Skin epidermis (tissue), 12 donors: ENCODE results near the gene CEP85L.
A peak's percentile ranks its signal among the peaks of the same experiment; 100 is the strongest.

Source experiments
- H3K27ac ChIP-seq, 21 experiments: fragments of 200-600 bp; sonication (generic) in 11 of 21; one replicate each; pipeline ENCODE4 v1.5.0; 2020; ENCODE audit warnings: mild to moderate bottlenecking in 3 of 21, inconsistent platforms in 2 of 21, moderate library complexity in 2 of 21
- H3K4me3 ChIP-seq, 7 experiments: fragments of 200-600 bp; sonication (generic) in 2 of 7; one replicate each; pipeline ENCODE4 v1.5.0; 2020; ENCODE audit warnings: inconsistent platforms in 2 of 7, mild to moderate bottlenecking in 2 of 7, moderate library complexity in 1 of 7

The CEP85L gene

DNA sequence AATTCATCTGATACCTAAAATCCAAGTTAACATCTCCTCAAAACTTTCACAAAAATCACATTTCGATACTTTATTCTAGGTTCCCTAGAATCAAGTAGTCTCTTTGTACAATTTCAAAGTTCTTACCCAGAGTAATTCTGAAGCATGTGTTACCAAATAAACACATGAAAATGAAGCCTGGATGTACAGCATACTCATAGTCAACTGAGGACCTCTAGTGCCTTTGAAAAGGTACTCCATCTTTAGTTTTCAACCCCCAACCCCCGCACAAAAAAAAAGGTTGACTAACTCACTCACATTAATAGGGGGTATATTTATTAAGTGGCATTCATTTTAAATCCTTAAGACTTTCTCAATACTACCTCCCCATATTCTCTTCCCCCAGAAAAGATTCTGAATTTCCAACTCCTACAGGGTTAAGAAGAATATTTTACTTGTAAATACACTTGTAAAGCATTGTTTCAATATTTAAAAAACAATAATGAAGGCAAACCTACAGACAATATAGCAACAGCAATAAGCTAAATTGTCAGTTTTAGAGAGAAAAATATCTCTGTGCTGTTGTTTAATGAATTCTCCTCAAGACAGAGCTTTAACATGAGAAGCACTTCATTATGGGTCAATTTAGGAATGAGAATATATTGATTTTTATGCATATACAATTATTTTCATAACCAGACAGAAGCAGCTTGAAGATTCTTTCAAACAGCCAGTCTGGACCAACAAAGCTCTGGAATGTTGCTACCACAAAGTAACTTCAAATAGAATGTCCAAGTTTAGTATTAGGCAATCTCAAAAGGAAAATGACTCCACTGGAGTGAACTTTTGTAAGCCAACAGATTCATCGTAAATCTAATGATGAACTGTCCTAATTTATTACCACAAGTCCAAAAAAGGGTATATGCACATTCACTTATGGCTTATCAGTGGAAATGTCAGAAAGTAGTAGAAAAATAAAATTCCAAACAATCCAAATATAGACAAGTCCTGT, 100.0 kb downstream of the CEP85L start:
- Histone ChIP-seq H3K27ac (peak overlapping the region in 1 of 21 experiments; percentile 13), H3K4me3 (no peak overlapping the region)

DNA sequence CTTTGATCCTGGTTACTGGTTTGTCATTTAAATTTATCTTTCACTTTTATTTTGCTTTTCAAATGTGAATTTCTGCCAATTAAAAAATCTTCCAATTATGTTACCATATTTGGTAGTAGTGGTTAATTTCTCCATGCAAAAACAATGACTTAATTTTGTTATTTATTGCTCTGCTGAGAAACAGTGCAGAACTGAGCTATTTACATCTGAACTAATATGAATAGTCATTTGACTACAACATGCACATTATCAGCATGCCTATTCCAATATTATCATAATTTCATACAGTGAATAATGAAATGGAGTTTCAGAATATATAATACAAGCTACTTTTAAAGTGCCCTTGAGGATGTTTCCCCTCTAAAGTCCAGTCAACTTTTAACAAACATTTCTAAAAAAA, 102.8 kb downstream of the CEP85L start:
- Histone ChIP-seq H3K4me3 (no peak overlapping the region), H3K27ac (no peak overlapping the region)

DNA sequence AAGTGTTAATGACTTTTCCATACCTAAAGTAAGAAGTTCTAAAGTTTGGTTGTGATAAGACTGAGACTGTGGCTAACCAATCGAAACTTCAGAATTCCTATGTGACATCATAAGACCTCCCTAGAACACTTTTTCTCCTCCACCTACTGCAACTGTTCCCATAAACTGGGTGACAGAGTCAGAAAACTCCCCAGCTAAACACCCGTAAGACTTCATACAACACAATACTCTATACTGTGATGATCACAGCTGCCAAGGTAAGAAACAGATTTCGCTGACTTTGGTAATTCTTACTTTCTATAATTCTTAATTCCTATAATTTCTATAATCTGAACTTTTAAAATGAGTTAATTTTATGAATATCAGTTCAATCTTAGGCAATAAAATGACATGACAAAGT, 103.3 kb downstream of the CEP85L start, which contains the start of gene PLN:
TSS of gene PLN (plus strand) at position 161 of the 400 bp plus-strand sequence. CDS start 10,626 bp downstream, outside the sequence.
- H3K27ac ChIP-seq = no peak within 1 kb of the TSS
- no peak within 1 kb of the TSS for H3K4me3 ChIP-seq

DNA sequence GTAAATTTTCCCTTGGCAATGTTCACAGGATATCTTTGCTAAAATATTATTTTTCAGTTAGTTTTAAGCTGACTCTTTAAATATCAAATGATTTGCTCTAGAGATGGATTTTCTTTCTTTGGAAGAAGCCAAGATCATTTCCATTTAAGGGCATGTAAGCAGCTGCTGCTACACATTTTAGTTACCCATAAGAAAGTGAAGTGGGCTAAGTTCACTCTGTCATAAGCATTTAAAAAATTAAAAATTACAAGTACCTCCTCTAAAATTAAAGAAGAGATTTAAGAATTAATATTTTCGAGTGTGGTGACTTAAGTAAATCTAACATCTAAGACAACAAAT, 104.5 kb downstream of the CEP85L start:
- Histone ChIP-seq H3K27ac (no peak overlapping the region), H3K4me3 (no peak overlapping the region)

DNA sequence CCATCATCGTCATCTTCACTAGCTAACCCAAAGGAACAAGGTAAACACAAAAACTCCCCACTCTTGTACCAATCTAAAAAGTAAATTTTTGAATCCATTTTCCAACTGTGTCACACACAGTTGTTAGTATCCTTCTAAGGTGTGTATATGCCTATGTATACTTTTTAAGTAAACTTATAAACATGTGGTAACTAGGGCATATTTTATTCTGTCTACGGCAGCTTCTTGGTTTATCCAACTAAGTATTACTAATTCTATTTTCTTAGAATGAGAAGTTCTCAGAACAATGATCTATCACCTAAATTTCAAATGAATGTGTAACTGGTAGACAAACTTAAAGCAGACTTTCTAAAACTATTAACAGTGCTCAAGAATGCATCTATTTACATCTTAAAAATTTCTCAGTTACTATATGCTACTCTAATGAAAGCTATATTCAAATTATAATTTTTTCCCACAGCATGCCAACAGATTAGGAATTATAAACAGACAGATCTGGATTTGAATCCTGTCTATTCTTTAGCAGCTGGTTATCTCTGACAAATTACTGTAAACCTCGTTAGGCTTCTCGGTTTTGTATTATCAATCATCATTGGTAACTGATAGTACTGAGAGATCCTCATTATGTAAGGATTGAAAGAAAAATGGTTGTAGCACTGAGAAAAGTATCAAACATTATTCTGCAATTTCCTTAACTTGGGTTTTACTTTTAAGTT, 105.1 kb downstream of the CEP85L start:
- Histone ChIP-seq H3K4me3 (no peak overlapping the region), H3K27ac (no peak overlapping the region)

DNA sequence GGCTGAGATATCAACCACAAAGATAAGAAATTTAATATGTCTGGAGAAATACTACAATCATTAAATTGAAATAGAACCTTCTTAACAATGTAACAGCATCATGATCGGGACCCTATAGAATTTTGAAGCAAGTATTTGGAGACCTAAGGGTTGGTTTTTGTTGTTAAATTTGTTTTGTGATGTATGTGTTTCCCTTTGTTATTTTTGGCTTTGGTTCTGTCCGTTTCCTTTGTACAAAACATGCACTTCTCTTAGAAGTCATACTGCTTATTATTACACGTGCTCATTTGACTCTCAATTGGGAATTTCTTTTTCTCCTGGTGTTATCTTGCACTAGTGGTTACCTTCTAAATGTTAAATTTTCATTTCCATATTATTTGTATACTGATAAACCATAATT, 107.3 kb downstream of the CEP85L start:
- Histone ChIP-seq H3K27ac (no peak overlapping the region), H3K4me3 (no peak overlapping the region)

DNA sequence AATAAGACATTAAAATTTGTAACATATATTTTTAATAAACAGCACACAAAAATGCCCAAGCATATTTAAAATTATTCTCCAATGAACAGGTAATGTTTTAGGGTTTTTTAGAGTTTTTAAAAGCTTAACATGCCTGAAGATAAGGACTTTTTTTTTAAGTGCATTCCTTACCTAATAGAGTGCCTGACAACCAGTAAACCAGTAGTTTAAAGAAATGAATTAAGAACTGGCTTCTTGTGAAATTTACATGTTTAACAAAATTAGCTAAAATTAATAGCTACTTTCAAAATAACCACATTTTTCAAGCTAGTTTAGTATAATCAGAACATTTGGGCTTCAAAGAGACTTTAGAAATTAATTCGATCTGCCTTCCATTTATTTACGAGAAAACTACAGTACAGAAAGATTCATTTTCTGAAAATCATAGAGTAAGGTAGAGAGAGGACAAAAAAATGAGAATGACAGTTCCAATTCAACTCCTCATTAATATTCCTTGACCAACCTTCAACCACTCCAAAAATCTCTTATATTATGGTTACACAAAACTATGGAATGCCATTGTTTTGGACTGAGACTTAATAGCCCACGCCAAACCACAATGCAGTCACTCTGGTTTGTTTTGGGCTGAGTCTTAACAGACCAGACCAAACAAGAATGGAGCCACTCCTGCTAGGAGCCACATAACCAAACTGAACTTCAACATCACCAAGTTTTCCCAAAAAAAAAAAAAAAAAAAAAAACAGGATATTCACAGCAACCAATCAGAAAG, 109.0 kb downstream of the CEP85L start:
- Histone ChIP-seq H3K27ac (no peak overlapping the region), H3K4me3 (no peak overlapping the region)

DNA sequence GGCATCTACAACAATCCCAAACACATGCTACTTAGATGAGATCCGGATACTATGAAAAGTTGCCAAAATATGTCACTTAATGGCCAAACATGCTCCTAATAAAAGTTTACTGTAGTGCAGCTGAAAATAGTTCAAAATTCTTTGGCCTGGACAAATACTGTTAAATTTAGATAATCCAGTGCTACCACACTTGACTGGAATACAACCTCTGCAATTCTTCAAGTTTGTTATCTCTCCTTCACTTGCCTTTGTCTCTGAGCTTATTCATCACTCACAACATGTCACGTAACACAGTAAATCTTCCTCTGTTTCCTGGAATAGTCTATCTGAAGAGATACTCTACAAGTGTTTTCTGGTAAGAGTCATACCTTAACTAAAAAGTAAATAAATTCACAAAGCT, 113.8 kb downstream of the CEP85L start:
- Histone ChIP-seq H3K4me3 (no peak overlapping the region), H3K27ac (no peak overlapping the region)

DNA sequence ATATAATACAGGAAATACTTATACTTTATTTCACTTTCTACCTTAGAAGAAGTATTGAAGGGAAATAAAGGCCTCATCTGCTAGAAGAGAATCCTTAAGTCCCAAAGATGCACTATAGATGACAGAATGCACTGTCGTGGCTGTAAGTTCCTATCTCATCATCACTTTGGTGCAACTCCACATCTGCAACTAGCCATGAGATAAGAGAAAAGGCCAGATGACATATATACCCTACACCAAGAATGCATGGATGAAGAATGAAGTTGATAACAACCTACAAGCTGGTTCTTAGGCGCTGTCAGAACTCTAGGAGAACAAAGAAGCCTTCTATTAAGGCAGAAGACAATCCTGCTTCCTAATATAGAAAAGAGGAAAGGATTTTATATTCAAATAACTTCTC, 114.9 kb downstream of the CEP85L start:
- H3K4me3 ChIP-seq = no peak overlapping the region

DNA sequence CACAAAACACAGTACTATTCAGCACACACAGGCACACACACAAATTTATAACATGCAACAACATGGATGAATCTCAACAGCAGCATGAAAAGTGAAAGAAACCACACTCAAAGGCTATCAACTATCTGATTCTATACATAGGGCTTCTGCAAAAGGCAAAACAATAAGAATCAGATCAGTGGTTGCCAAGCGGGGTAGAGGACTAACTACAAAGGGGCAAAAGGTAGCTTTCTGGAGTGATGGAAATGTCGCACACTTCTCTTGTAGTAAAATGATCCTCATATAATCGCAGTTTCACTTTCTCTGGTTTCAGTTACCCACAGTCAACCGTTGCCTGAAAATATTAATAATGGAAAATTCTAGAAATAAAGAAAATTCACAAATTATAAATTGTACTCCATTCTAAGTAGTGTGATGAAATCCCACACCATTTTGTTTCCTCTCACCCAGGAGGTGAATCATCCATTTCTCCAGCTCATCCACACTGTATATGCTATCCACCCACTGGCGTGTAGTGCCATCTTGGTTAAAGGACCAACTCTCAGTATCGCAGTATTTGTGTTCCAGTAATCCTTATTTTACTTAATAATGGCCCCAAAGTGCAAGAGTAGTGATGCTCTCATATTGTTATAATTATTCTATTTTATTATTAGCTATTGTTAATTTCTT, 116.1 kb downstream of the CEP85L start:
- H3K27ac ChIP-seq = no peak overlapping the region

More for the DNA sequence above, 114.9 kb downstream of the CEP85L start:
- H3K27ac ChIP-seq = no peak overlapping the region

DNA sequence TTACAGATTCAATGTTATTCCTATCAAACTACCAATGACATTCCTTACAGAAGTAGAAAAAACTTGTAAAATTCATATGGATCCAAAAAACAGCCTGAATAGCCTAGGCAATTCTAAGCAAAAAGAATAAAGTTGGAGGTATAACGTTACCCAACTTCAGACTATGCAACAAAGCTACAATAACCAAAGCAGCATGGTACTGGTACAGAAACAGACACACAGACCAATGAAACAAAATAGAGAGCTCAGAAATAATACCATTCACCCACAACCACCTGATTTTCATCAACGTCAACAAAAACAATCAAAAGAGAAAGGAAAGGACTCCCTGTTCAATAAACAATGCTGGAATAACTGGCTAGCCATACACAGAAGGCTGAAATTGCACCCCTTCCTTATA, 120.4 kb downstream of the CEP85L start:
- no peak overlapping the region for H3K4me3 ChIP-seq
- no peak overlapping the region for H3K27ac ChIP-seq

More for the DNA sequence above, 116.1 kb downstream of the CEP85L start:
- no peak overlapping the region for H3K4me3 ChIP-seq

DNA sequence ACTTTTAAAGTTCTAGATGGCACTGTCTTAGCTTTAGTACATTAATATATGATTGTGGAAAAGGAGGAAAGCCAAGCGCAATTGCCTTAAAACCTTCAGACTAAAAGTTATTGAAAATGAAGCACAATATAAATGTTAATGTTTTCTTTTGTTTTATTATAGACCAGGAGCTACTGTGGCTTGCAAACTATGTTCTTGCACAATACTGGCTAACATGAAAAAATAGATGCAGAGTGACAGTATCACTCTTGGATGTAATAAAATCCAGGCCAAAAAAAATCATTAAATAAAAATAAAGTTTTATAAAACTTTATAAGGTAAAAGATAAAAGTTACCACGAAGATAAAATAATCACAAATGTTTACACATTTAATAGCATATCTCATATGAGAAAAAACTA, 121.6 kb downstream of the CEP85L start:
- Histone ChIP-seq H3K4me3 (no peak overlapping the region), H3K27ac (no peak overlapping the region)

DNA sequence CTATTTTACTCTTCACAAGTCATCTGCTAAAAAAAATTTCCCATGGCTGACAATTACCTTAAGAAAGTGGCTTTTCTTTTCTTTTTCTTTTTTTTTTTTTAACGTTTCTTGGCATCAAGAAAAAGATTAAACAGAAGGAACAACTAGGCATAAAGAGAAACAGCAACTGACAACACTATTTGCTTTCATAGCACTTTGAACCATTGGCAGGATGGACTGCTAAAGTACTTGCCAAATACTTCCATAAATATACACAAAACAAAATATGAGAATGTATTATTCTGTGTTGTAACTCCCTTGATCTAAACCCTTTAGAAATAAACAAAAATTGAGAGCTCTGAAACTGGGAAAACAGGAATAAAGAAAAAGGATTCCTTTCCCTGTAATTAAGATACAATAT, 123.3 kb downstream of the CEP85L start:
- Histone ChIP-seq H3K4me3 (no peak overlapping the region), H3K27ac (no peak overlapping the region)

DNA sequence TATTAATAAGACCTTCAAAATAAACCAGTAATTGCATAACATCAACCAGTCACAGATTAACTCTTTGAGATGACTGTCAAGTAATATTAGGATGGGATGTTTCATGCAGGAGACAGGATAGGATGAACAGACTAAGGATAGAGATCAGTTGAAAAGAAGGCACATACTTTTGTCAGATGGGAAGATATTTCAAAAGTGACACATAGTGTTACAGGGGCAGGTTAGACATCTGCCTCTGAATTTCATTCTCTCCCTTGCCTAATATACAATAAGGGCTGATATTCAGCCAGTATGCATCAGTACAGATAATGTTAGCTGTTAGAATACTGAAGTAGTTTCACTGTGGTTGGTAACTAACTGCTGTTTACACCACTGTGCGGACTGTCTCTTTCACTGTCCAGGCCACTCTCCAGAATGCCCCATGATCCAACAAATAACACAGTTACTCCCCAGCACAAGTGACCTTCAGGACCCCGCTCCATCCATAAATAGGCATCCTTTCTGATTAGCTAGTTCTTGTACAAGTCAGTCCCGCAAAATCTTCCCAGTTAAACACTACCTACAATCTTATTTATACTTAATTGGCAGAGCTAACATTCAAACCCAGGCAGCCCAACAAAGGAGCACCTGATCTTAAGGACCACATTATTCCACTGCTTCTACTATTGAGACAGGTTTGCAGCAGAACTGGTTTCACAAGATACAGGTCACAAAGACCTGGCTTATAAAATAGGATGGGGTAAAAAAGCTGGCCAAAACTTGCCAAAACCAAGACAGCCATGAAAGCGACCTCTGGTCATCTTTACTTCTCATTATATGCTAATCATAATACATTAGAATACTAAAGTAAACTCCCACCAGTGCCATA, 125.2 kb downstream of the CEP85L start:
- peak overlapping the region in 1 of 21 experiments; percentile 17 for H3K27ac ChIP-seq

DNA sequence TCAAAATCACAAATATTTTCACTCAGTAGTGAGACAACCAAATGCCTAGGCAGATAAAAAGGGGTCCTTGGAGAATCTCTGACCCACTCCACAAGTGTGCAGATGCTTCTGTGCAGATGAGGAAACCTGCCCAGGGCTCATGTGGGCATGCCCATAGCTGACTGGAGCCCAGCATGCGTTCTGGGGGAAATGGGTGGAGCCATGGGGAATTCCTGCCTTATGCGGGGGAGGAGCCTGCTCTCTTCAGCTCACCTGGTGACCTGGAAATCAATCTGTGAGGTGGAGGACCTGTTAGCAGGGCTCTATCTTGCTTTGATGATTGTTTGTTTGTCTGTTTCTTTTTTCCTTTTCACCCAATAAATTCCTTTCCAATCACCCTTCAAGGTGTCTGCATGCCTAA, 126.7 kb downstream of the CEP85L start:
- Histone ChIP-seq H3K4me3 (no peak overlapping the region), H3K27ac (no peak overlapping the region)

More for the DNA sequence above, 125.2 kb downstream of the CEP85L start:
- no peak overlapping the region for H3K4me3 ChIP-seq

DNA sequence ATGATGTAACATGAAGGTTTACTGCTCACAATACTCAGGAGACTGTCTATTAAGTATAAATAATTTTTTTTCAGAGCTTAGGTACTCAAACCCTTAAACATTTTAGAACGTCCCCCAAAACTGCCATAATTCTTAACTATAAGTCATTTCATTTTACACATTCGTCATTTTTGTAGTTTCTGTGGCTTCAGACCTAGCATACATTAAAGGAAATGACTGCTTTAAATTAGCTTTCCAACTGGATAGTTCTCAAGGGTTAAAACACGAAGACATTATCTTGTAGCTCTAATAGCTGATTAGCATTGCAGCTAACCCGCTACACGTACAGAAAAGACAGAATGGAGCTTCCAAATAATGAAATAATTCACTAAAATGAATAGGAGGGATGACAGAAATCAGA, 128.2 kb downstream of the CEP85L start:
- Histone ChIP-seq H3K4me3 (no peak overlapping the region), H3K27ac (no peak overlapping the region)

DNA sequence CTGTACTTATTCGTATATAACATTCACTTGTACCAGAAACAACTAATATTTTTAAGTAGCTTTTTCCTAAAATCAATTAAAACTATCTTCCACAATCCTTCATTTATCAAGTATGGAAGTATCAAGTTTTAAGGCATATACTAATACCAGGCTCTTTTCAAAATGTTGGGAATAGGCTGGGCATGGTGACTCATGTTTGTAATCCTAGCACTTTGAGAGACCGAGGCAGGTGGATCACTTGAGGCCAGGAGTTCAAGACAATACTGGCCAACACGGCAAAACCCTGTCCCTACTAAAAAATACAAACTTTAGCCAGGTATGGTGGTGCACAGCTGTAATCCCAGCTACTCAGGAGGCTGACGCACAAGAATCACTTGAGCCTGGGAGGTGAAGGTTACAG, 129.0 kb downstream of the CEP85L start:
- Histone ChIP-seq H3K4me3 (no peak overlapping the region), H3K27ac (no peak overlapping the region)

DNA sequence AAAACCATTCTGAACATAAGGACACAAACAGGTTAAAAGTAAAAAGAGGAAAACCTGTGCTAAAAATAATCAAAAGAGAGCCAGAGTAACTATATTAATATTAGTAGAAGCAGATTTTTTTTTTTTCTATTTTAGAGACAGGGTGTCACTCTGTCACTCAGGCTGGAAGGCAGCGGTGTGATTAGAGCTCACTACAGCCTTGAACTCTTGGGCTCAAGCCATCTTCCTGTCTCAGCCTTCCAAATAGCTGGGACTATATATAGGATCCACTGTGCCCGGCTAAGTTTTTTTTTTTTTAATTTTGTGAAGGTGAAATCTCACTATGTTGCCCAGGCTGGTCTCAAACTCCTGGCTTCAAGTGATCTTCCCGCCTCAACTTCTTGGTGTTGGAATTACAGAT, 136.7 kb downstream of the CEP85L start:
- Histone ChIP-seq H3K4me3 (no peak overlapping the region), H3K27ac (no peak overlapping the region)
